ENCODE results near the gene UPF1.

The UPF1 gene

GRCh38 chr19:18878058-18878797 is 46.5 kb downstream of the UPF1 start:
- no peak for DNase-seq

- DNase-seq = no peak
Measured at GRCh38 chr19:18878858-18879578, 47.3 kb downstream of the UPF1 start.

GRCh38 chr19:18879579-18880373 is 48.0 kb downstream of the UPF1 start:
- peak; percentile 72 for DNase-seq

GRCh38 chr19:18881491-18881890 is 49.7 kb downstream of the UPF1 start:
- no peak for DNase-seq

GRCh38 chr19:18883526-18884304 is 52.0 kb downstream of the UPF1 start:
- no peak for DNase-seq

GRCh38 chr19:18886972-18887371 is 55.2 kb downstream of the UPF1 start:
- DNase-seq = no peak

- DNase-seq = no peak
Measured at GRCh38 chr19:18889949-18890745, 58.4 kb downstream of the UPF1 start.

- DNase-seq = no peak
Measured at GRCh38 chr19:18893587-18894253, 62.0 kb downstream of the UPF1 start.

- DNase-seq = no peak
Measured at GRCh38 chr19:18894254-18895037, 62.7 kb downstream of the UPF1 start.

GRCh38 chr19:18895038-18895823 is 63.5 kb downstream of the UPF1 start:
- DNase-seq = no peak

GRCh38 chr19:18895824-18896341 is 64.1 kb downstream of the UPF1 start, which contains the start of gene CERS1:
CERS1 (minus strand) TSS chr19:18896158; CDS start chr19:18896072, 86 bp downstream.
- DNase-seq = no peak

- DNase-seq = no peak
Measured at GRCh38 chr19:18896421-18896841, 64.7 kb downstream of the UPF1 start.

- DNase-seq = no peak
Measured at GRCh38 chr19:18897094-18898029, 65.6 kb downstream of the UPF1 start.

GRCh38 chr19:18898081-18898606 is 66.4 kb downstream of the UPF1 start:
- no peak for DNase-seq

- no peak for DNase-seq
Measured at GRCh38 chr19:18898607-18899408, 67.0 kb downstream of the UPF1 start.

GRCh38 chr19:18899624-18900560 is 68.1 kb downstream of the UPF1 start:
- DNase-seq = no peak

All from activated CD8-positive, alpha-beta memory T cell treated with anti-CD3 and anti-CD28 coated beads, Interleukin-2, amount 50 U/mL, for 48 hours (primary cell).